HepG2 (cell line): Measurements from ENCODE around the gene HTR3B. TPM values are rescaled to one million over a fixed set of nuclear protein-coding genes. Genes with fewer than 3 reads are reported as not detected.

Experiments
- ATAC-seq: fragments of 200-7000 bp; cut with Tn5 transposase; 3 replicates; pipeline ENCODE4 v1.9.1; 2020; ENCODE audit warnings: mild to moderate bottlenecking, moderate library complexity
- BruUV-seq: library from RNA; stranded (reverse); fragments of 400-500 nt; replicated peaks from 2 replicates; lab custom pipeline; 2021; lab: Mats Ljungman, UMichigan
- CTCF ChIA-PET: fragments of 300-600 bp; formaldehyde crosslinking; extraction: SDS; loops from one replicate; lab custom pipeline; 2021; ENCODE audit warnings: low total read pairs, inconsistent platforms, low intra/inter-chr PET ratio; lab: Yijun Ruan, JAX
- POLR2A ChIA-PET: fragments of 350-600 bp; sonication (Branson Sonifier 250); formaldehyde crosslinking; loops from one replicate; lab custom pipeline; 2020; ENCODE audit warnings: antibody characterized with exemption, inconsistent platforms; lab: Yijun Ruan, JAX
- DNase-seq: peaks from one replicate; pipeline ENCODE4 v3.0.0-alpha.2; 2015; ENCODE audit warnings: low spot score
- FAIRE-seq: peaks from 3 replicates; lab custom pipeline; 2011; peaks lifted over from hg19 to GRCh38; lab: Jason Lieb, UNC
- H2AFZ ChIP-seq: one replicate; pipeline ENCODE4 v1.6.1; 2011; ENCODE audit warnings: low read length, inconsistent platforms
- H3K27ac ChIP-seq: fragments of 300-600 bp; 3 replicates; pipeline ENCODE4 v1.8.0; 2011; ENCODE audit warnings: mixed run types, mild to moderate bottlenecking, mixed read lengths, low read length, inconsistent platforms; ENCODE audit not compliant: insufficient read depth; ENCODE audit errors: extremely low read length
- H3K27me3 ChIP-seq, 2 experiments: fragments of 200-600 bp in 1 of 2; 2 replicates in 1 of 2; 3 replicates in 1 of 2; pipeline versions ENCODE4 v1.6.0 to v1.8.0; 2011; ENCODE audit warnings: low read length in 2 of 2, mild to moderate bottlenecking in 2 of 2, moderate library complexity in 2 of 2, inconsistent platforms in 1 of 2; ENCODE audit not compliant: insufficient read depth in 2 of 2, control insufficient read depth in 1 of 2
- H3K36me3 ChIP-seq, 2 experiments: fragments of 200-600 bp in 1 of 2; replicated peaks in 1 of 2; 2 replicates in 1 of 2; 3 replicates in 1 of 2; pipeline versions ENCODE4 v1.5.1 to v1.8.0; 2011; ENCODE audit warnings: low read length in 2 of 2, inconsistent platforms in 1 of 2; ENCODE audit not compliant: insufficient read depth in 2 of 2, control insufficient read depth in 1 of 2
- H3K4me1 ChIP-seq: 2 replicates; pipeline ENCODE4 v1.5.1; 2012; ENCODE audit warnings: low read length, inconsistent platforms; ENCODE audit not compliant: insufficient read depth
- H3K4me2 ChIP-seq: 2 replicates; pipeline ENCODE4 v1.6.0; 2011; ENCODE audit warnings: low read depth, low read length, inconsistent platforms
- H3K4me3 ChIP-seq, 3 experiments: fragments of 200-600 bp in 1 of 3; sonication (generic), shearing (Covaris generic) in 1 of 3; replicated peaks in 1 of 3; 2 replicates each; pipeline ENCODE4 v1.5.1; 2011 to 2016; ENCODE audit warnings: low read length in 3 of 3, inconsistent platforms in 2 of 3, low read depth in 2 of 3, mild to moderate bottlenecking in 2 of 3, control low read depth in 1 of 3, mixed read lengths in 1 of 3; ENCODE audit not compliant: insufficient read depth in 1 of 3
- H3K79me2 ChIP-seq: one replicate; pipeline ENCODE4 v1.6.1; 2011; ENCODE audit warnings: low read length, inconsistent platforms; ENCODE audit not compliant: insufficient read depth
- H3K9ac ChIP-seq: 2 replicates; pipeline ENCODE4 v1.6.0; 2011; ENCODE audit warnings: mild to moderate bottlenecking, low read depth, low read length, inconsistent platforms; ENCODE audit not compliant: insufficient read depth
- H3K9me3 ChIP-seq: 2 replicates; pipeline ENCODE4 v1.5.1; 2012; ENCODE audit warnings: mild to moderate bottlenecking, low read length
- H4K20me1 ChIP-seq: 2 replicates; pipeline ENCODE4 v1.6.0; 2011; ENCODE audit warnings: inconsistent platforms, mild to moderate bottlenecking, low read length, moderate library complexity; ENCODE audit not compliant: insufficient read depth
- ATF7 ChIP-seq, 2 experiments: fragments of 450-650 bp in 1 of 2; sonication (generic) in 1 of 2; formaldehyde crosslinking in 1 of 2; IDR thresholded peaks; 2 replicates each; pipeline versions ENCODE4 v1.4.0 to v1.6.1; 2016 to 2020; ENCODE audit warnings: antibody characterized with exemption in 1 of 2, mild to moderate bottlenecking in 1 of 2, missing genetic modification reagents in 1 of 2
- ATRX ChIP-seq: sonication (generic); formaldehyde crosslinking; IDR thresholded peaks from 2 replicates; pipeline ENCODE4 v1.4.0; 2020; ENCODE audit warnings: missing genetic modification reagents, borderline replicate concordance
- MAFK ChIP-seq, 2 experiments: IDR thresholded peaks in 1 of 2; conservative IDR thresholded peaks in 1 of 2; 2 replicates each; pipeline ENCODE4 v1.6.1; 2011; ENCODE audit warnings: improper control_type of control experiment in 2 of 2, low read length in 2 of 2
- MAX ChIP-seq: IDR thresholded peaks from 2 replicates; pipeline ENCODE4 v1.6.1; 2012; ENCODE audit warnings: inconsistent platforms
- RXRB ChIP-seq: IDR thresholded peaks from 2 replicates; pipeline ENCODE4 v1.6.1; 2016; ENCODE audit warnings: borderline replicate concordance, missing genetic modification reagents, missing compliant biosample characterization
- ZNF891 ChIP-seq: sonication (generic); formaldehyde crosslinking; IDR thresholded peaks from 2 replicates; pipeline ENCODE4 v1.5.0; 2020; ENCODE audit warnings: mild to moderate bottlenecking, missing genetic modification reagents
- WGBS: methylation state at CpG from one replicate; pipeline ENCODE4 v1.1.6; 2017; ENCODE audit warnings: low lambda C conversion rate; 5-methylcytosine and 5-hydroxymethylcytosine counted together
- in situ Hi-C: cut with HindIII; loops from 2 replicates; pipeline ENCODE4 v1.10.0; 2017; ENCODE audit warnings: low pct_unique_long_range_greater_than_20kb; ENCODE audit not compliant: extremely low pct_ligation_motif_present
- intact Hi-C: fragments of 100-400 bp; cut with micrococcal nuclease; formaldehyde crosslinking; loops from one replicate; pipeline ENCODE4 v1.10.0; 2022; ENCODE audit not compliant: unreplicated experiment
- polyA plus RNA-seq, 8 experiments: library from polyadenylated mRNA; depleted of rRNA in 3 of 8; stranded (reverse) in 7 of 8; unstranded in 1 of 8; fragments of >200 nt; fragmentation: Illumina TruSeq in 4 of 8; extraction: Trizol in 4 of 8; gene quantifications; 2 replicates each; pipeline versions ENCODE4 v1.2.1 to v1.2.3, GENCODE V29; 2011 to 2016; ENCODE audit warnings: low read depth in 4 of 8, missing spikeins in 1 of 8, mixed read lengths in 1 of 8; ENCODE audit not compliant: insufficient read depth in 1 of 8
- total RNA-seq, 5 experiments: library from RNA; depleted of rRNA; stranded (reverse); fragments of >200 nt; fragmentation: Illumina TruSeq; extraction: Trizol; gene quantifications; 2 replicates each; pipeline ENCODE4 v1.2.3, GENCODE V29; 2016; ENCODE audit warnings: low read depth in 1 of 5
- TF ChIP-seq, protein P1 (sequence below): sonication (generic); formaldehyde crosslinking; IDR thresholded peaks from 2 replicates; pipeline ENCODE4 v1.8.0; 2022; ENCODE audit warnings: missing genetic modification reagents, mild to moderate bottlenecking, moderate library complexity, borderline replicate concordance

Gene HTR3B
- total and polyA plus RNA-seq, 2 of the 13 experiments (the other 11 are each of a cell fraction or from before 2014, with no cell fraction given) = 0.09 to 1.7 TPM

GRCh38 chr11:113985906-113986305, 81.3 kb downstream of the HTR3B start:
- no peaks in the 10 kb centered on the region for H3K9me3 ChIP-seq
- no peak for FAIRE-seq
- no TSS peak for BruUV-seq

More at GRCh38 chr11:113985906-113986305, 81.3 kb downstream of the HTR3B start:
- DNase-seq = no peak
- 3% methylated on average over 4 of the region's 4 CpGs for WGBS
- no peak overlapping the region for H3K4me3 ChIP-seq
- ATAC-seq = no peak
- in situ Hi-C loops (no loop called here), intact Hi-C loops (no loop called here)
- no peak overlapping the region for H2AFZ ChIP-seq
- H3K9ac ChIP-seq = no peak overlapping the region
- no peak overlapping the region for H3K4me2 ChIP-seq
- ChIA-PET CTCF (no interaction called here), POLR2A (no interaction called here)
- H4K20me1 ChIP-seq = no peaks in the 10 kb centered on the region
- no peaks in the 10 kb centered on the region for H3K36me3 ChIP-seq
- H3K27ac ChIP-seq = no peak overlapping the region
- peaks cover 9 to 33% of the 10 kb centered on the region in 2 experiments; a peak in 4 of 5 replicates for H3K27me3 ChIP-seq
- H3K4me1 ChIP-seq = no peaks in the 10 kb centered on the region
- TF ChIP-seq MAFK (conservative IDR thresholded peaks at IDR 0.05 in 1 of 2, IDR thresholded peaks at IDR 0.05 in 1 of 2; ENCODE audit: low read length in 2 of 2) (no peak), ATRX (CRISPR knock-in tag) (no peak), RXRB (no peak), MAX (no peak), ATF7 (IDR thresholded peaks at IDR 0.05) (no peak), ATF7 (CRISPR knock-in tag; IDR thresholded peaks at IDR 0.05) (no peak), ZNF891 (no peak)
- TF ChIP-seq, protein P1, sequence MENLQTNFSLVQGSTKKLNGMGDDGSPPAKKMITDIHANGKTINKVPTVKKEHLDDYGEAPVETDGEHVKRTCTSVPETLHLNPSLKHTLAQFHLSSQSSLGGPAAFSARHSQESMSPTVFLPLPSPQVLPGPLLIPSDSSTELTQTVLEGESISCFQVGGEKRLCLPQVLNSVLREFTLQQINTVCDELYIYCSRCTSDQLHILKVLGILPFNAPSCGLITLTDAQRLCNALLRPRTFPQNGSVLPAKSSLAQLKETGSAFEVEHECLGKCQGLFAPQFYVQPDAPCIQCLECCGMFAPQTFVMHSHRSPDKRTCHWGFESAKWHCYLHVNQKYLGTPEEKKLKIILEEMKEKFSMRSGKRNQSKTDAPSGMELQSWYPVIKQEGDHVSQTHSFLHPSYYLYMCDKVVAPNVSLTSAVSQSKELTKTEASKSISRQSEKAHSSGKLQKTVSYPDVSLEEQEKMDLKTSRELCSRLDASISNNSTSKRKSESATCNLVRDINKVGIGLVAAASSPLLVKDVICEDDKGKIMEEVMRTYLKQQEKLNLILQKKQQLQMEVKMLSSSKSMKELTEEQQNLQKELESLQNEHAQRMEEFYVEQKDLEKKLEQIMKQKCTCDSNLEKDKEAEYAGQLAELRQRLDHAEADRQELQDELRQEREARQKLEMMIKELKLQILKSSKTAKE = no peak
- TF ChIP-seq, all 625 proteins: peak for 0
- H3K79me2 ChIP-seq = no peaks in the 10 kb centered on the region
